ENCODE data around the gene IFT57.

GRCh38 chr3:108152274-108152673, 70.0 kb downstream of the IFT57 start:
- no peak for TF ChIP-seq RAD21 (IDR thresholded peaks at IDR 0.05; ENCODE audit: low read length)
- no peak for TF ChIP-seq EP300 (IDR thresholded peaks at IDR 0.05; ENCODE audit: borderline replicate concordance in 1 of 2, low read depth in 1 of 2, low read length in 1 of 2)
- TF ChIP-seq, protein P1, sequence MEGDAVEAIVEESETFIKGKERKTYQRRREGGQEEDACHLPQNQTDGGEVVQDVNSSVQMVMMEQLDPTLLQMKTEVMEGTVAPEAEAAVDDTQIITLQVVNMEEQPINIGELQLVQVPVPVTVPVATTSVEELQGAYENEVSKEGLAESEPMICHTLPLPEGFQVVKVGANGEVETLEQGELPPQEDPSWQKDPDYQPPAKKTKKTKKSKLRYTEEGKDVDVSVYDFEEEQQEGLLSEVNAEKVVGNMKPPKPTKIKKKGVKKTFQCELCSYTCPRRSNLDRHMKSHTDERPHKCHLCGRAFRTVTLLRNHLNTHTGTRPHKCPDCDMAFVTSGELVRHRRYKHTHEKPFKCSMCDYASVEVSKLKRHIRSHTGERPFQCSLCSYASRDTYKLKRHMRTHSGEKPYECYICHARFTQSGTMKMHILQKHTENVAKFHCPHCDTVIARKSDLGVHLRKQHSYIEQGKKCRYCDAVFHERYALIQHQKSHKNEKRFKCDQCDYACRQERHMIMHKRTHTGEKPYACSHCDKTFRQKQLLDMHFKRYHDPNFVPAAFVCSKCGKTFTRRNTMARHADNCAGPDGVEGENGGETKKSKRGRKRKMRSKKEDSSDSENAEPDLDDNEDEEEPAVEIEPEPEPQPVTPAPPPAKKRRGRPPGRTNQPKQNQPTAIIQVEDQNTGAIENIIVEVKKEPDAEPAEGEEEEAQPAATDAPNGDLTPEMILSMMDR (IDR thresholded peaks at IDR 0.05) = no peak
- TF ChIP-seq GABPA (IDR thresholded peaks at IDR 0.05; ENCODE audit: low read depth) = no peak
- TF ChIP-seq RCOR1 (IDR thresholded peaks at IDR 0.05; ENCODE audit: low read length) = no peak
- TF ChIP-seq ELF1 (IDR thresholded peaks at IDR 0.05) = no peak
- TF ChIP-seq IRF3 (IDR thresholded peaks at IDR 0.05; ENCODE audit: low read depth, low read length) = no peak
- TF ChIP-seq, protein P2, sequence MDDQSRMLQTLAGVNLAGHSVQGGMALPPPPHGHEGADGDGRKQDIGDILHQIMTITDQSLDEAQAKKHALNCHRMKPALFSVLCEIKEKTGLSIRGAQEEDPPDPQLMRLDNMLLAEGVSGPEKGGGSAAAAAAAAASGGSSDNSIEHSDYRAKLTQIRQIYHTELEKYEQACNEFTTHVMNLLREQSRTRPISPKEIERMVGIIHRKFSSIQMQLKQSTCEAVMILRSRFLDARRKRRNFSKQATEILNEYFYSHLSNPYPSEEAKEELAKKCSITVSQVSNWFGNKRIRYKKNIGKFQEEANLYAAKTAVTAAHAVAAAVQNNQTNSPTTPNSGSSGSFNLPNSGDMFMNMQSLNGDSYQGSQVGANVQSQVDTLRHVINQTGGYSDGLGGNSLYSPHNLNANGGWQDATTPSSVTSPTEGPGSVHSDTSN (IDR thresholded peaks at IDR 0.05) = no peak

Measured in SK-N-SH (cell line).